C4-2B (cell line): ENCODE data around the gene PDZD2.
"Not testable (repeated sequence)": the region's sequence is repeated elsewhere in the genome, so short reads cannot be mapped to it uniquely, and the experiment has no call there.

Source experiments
- CTCF ChIP-seq: fragments of 450-650 bp; conservative IDR thresholded peaks from 2 replicates; pipeline ENCODE4 v1.5.1; 2017; ENCODE audit warnings: mild to moderate bottlenecking
- ZFX ChIP-seq: fragments of 450-650 bp; IDR thresholded peaks from 2 replicates; pipeline ENCODE4 v1.6.1; 2017

DNA sequence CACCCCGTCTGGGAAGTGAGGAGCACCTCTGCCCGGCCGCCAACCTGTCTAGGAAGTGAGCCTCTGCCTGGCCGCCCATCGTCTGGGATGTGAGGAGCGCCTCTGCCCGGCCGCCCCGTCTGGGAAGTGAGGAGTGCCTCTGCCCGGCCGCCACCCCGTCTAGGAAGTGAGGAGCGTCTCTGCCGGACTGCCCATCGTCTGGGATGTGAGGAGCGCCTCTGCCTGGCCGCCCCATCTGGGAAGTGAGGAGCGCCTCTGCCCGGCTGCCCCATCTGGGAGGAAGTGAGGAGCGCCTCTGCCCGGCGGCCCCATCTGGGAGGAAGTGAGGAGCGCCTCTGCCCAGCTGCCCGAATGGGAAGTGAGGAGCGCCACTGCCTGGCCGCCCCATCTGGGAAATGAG is 400.7 kb downstream of the PDZD2 start:
- TF ChIP-seq CTCF, ZFX: not testable (repeated sequence)
